Measurements from ENCODE around the gene ZNF658.
"Not testable (repeated sequence)": the region's sequence is repeated elsewhere in the genome, so short reads cannot be mapped to it uniquely, and the experiment has no call there.

GRCh38 chr9:66861732-66862131 is 38.8 kb upstream of the ZNF658 start:
- not testable (repeated sequence) for TF ChIP-seq CTCF (IDR thresholded peaks at IDR 0.05; ENCODE audit: low read depth, low read length); POLR2A (IDR thresholded peaks at IDR 0.05; ENCODE audit: extremely low read depth, insufficient read length)
